HPDE6-E6E7 (cell line): ENCODE data around the gene PC.
"Not testable (repeated sequence)": the region's sequence is repeated elsewhere in the genome, so short reads cannot be mapped to it uniquely, and the experiment has no call there.

Source experiments
- DNase-seq: peaks from one replicate; pipeline ENCODE4 v3.0.0; 2011; ENCODE audit warnings: missing footprints; ENCODE audit errors: extremely low spot score

The PC gene

DNA sequence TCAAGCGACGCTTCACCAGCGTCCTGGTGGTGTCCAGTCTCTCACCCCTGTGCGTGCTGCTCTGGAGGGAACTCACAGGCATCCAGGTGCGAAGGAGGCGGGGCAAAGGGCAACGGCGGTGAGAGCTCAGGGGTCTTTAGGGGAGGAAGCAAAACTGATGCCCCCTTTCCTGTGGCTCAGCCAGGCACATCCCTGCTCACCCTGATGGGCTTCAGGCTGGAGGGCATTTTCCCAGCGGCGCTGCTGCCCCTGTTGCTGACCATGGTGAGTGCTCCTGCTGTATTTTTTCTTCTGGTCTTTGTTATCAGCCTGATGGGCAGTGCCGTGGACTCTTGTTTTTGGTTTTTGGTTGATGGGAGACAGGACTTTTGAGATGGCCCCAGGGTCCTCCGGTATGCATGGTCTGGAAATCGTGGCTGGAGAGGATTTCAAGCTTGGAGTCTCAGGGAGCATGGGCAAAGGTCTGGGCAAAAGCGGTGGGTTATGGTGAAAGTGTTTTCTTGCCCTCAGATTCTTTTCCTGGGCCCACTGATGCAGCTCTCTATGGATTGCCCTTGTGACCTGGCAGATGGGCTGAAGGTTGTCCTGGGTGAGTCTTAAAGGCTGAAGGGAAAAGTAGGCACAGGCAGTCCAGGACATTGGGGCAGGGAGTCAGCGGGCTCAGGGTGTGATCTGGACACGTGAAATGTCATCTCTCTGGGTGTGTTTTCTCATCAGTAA is 114.2 kb downstream of the PC start:
- no peak for DNase-seq

DNA sequence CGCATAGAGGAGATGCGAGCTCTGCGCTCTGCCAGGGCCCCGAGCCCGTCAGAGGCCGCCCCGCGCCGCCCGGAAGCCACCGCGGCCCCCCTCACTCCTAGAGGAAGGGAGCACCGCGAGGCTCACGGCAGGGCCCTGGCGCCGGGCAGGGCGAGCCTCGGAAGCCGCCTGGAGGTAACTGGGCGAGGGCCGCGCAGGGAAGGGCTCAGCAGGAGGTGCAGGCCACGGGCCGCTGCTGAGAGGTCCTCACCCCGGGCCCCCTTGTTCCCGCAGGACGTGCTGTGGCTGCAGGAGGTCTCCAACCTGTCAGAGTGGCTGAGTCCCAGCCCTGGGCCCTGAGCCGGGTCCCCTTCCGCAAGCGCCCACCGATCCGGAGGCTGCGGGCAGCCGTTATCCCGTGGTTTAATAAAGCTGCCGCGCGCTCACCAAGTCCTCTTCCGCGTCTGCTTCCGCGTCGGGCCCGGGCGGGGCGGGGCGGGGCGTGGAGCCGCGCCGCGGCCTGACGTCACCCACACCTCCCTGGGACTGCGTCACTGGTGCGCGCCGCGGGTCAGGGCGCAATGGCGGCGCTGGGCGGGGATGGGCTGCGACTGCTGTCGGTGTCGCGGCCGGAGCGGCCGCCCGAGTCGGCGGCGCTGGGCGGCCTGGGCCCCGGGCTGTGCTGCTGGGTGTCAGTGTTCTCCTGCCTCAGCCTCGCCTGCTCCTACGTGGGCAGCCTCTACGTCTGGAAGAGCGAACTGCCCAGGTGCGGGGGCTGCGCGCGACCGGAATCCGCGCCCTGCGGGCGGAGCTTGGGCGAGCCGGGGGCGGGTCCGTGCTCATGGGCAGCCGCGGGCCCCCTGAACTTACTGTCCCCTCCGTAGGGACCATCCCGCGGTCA is 115.0 kb downstream of the PC start, which contains the start of gene RCE1:
Gene RCE1 (plus strand): TSS at position 546 of the 880 bp plus-strand sequence. CDS start 15 bp downstream, at position 561.
- DNase-seq: peak; percentile 81

DNA sequence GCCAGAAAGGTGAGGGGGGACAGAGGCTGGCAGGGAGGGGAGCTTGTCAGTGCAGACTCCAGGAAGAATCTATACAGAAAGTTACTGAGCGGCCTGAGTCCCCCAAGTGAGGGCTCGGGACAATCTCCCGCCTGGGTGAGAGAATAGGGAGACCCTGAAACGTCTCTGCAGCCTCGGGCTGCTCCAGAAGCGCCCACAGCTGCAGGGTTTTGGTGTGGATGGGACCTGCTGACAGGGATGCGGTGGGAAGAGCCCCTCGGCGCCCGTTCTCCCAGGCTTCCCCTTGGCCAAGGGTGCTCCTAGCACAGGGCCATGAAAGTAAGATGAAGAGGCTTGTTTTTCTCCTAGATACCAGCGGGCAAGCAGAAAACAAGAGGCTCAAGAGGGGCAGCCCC is 115.7 kb downstream of the PC start:
- DNase-seq: no peak

GRCh38 chr11:66841861-66842260 is 116.3 kb downstream of the PC start:
- no peak for DNase-seq

GRCh38 chr11:66840317-66841091 is 117.7 kb downstream of the PC start:
- no peak for DNase-seq

DNA sequence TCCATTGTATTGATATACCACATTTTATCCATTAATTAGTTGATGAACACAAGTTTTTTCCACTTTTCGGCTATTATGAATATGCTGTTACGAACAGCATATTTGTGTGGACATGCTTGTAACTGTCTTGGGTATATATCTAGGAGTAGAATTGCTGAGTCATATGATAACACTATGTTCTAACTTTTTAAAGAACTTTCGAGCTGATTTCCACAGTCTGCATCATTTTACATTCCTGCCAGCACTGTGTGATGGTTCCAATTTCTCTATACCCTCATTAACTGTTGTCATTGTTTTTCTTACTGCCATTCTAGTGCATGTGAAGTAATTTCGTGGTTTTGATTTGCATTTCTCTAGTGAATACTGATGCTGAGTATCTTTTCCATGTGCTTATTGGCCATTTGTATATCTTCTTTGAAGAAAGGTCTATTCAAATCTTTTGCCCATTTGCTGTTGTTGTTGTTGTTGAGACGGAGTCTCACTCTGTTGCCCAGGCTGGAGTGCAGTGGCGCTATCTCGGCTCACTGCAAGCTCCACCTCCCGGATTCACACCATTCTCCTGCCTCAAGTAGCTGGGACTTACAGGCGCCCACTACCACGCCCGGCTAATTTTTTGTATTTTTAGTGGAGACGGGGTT is 122.3 kb downstream of the PC start:
- DNase-seq: no peak

DNA sequence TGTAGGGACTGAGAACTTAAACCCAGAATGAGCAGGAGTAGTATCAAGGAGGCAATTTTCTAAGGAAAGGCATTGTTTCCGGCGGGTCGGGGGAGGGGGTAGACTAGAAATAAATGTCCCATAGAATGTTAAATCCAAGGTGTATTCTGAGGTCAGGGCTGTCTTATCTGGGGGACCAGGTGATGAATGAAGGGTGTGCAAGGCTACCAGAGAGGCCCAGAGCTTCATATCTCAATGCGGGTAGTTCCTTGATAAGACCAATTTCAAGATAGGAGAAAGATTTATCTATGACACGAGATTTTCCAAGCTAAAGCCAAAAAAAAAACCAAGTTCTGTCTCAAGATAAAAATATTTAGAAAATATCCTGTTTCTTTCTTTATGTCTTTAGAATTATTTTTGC is 123.2 kb downstream of the PC start:
- DNase-seq: no peak

DNA sequence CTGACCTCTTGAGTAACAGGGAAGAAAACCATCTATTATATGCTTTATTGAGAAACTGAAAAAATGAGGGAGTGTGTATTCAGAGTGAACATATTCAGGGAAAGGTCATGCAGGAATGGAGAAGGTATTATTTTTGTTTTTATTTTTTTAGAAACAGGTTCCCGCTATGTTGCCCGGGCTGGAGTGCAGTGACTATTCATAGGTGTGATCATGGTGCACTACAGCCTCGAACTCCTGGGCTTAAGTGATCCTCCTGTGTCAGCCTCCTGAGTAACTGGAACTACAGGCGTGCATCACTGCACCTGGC is 123.7 kb downstream of the PC start:
- DNase-seq: no peak

DNA sequence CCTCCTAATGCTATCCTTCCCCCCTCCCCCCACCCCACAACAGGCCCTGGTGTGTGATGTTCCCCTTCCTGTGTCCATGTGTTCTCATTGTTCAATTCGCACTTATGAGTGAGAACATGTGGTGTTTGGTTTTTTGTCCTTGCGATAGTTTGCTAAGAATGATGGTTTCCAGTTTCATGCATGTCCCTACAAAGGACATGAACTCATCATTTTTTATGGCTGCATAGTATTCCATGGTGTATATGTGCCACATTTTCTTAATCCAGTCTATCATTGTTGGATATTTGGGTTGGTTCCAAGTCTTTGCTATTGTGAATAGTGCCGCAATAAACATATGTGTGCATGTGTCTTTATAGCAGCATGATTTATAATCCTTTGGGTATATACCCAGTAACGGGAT is 133.6 kb downstream of the PC start:
- DNase-seq: not testable (repeated sequence)

GRCh38 chr11:66823700-66824099 is 134.5 kb downstream of the PC start:
- DNase-seq: no peak

GRCh38 chr11:66820901-66821300 is 137.3 kb downstream of the PC start:
- DNase-seq: no peak

- DNase-seq: no peak
These were observed 137.8 kb downstream of the PC start for GRCh38 chr11:66820381-66820780.

DNA sequence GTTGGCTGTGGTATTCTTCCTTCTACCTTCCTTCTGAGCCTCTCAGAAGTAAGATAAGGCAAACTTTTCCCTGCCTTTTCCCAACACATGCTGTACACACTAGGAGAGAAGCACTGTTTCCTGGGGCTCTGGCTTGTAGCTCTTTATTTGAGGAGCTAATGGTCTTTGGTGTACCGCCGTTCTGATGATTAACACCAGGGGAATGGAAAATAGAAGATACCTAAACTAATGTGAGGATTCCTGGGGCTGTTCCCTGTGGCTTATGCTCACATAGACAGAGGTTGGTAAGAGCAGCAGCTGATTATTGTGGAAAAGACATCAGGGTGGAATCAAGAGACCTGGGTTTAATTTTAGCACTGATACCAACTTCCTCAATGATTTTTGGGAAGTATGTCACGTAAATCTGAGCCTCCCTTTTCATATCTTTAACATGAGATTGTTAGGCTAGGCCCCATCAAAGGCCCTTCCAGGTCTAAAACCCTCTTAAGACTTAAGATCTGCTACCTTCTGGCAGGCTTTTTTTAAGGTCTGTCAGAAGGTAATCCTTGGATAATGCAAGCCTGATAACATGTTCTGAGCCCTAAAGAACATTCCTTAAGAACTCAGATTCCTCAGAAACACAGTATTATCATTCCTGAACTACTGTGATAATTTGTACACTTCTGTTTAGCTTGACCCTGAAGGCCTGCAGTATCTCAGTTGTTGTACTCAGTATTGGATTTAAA is 139.8 kb downstream of the PC start:
- no peak for DNase-seq

DNA sequence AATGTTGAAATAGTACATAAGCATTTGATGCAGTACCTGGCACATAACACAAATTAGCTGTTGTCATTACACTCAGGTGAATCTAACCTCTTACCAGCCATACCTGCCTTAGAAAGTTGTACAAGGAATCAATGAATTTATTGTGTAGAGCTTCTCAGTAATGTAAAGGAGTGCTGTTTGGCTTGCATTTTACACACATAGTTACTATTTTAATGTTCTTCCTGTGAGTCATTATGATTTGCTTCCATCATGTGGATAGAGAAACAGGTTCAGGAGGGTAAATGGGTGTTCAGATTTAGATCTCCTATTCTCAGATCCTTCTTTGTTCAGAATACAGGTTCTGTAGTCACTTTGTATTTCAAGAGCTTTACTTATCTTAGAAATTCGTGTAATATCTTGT is 142.5 kb downstream of the PC start:
- peak; percentile 4 for DNase-seq

DNA sequence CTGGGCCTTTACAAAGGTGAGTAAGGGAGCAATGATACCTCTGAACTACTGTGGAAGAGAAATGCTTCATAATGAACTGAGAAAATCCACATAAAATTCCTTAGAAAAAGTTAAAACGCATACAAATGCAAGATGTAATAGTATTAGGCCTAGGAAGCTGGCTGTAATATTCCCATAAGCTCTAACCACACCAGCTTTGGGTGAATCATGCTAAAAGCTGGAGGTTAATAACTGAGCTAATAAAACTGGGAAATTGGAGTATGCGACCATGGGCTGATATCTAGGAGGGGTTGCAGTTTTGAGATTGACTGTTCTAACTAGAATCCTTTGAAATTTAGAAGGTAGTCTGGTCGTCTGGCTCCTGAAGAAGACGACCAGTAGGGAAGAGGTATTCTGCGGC is 143.5 kb downstream of the PC start:
- no peak for DNase-seq

- DNase-seq: no peak
These were observed 147.5 kb downstream of the PC start for GRCh38 chr11:66810576-66811185.

- DNase-seq: no peak
These were observed 148.6 kb downstream of the PC start for GRCh38 chr11:66809592-66809991.

- no peak for DNase-seq
These were observed 157.3 kb downstream of the PC start for GRCh38 chr11:66800720-66801428.

GRCh38 chr11:66799815-66800214 is 158.4 kb downstream of the PC start:
- DNase-seq: not testable (repeated sequence)
